ENCODE data around the gene ARHGEF10L.

DNA sequence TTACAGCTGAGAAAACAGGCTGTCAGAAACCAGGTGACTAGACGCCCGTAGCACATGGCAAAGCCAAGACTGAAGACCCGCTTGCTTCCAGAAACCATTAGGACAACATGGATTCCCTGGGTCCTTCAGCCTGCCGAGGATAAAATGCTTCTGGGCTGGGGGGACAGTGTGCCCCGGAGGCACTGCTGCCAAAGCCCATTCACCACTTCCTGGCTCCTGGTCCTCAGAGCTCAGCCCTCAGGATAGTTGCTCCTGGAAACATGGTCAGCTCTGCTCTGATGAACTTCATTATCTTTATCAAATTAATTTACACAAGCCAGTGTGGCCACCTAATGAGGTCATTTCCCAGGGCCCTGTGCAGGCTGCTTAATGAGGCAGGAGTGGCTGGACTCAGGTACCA lies 174.5 kb downstream of the ARHGEF10L start:
- TF ChIP-seq, protein P1, sequence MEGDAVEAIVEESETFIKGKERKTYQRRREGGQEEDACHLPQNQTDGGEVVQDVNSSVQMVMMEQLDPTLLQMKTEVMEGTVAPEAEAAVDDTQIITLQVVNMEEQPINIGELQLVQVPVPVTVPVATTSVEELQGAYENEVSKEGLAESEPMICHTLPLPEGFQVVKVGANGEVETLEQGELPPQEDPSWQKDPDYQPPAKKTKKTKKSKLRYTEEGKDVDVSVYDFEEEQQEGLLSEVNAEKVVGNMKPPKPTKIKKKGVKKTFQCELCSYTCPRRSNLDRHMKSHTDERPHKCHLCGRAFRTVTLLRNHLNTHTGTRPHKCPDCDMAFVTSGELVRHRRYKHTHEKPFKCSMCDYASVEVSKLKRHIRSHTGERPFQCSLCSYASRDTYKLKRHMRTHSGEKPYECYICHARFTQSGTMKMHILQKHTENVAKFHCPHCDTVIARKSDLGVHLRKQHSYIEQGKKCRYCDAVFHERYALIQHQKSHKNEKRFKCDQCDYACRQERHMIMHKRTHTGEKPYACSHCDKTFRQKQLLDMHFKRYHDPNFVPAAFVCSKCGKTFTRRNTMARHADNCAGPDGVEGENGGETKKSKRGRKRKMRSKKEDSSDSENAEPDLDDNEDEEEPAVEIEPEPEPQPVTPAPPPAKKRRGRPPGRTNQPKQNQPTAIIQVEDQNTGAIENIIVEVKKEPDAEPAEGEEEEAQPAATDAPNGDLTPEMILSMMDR (IDR thresholded peaks at IDR 0.05; ENCODE audit: low read depth, low read length, poor library complexity, severe bottlenecking): no peak
- no peak for TF ChIP-seq EZH2phosphoT487 (IDR thresholded peaks at IDR 0.05; ENCODE audit: borderline replicate concordance, low read length)

Measured in DOHH2 (cell line).